Pulmonary artery endothelial cell (primary cell): Measurements from ENCODE around the gene MRM2. TPM values are rescaled to one million over a fixed set of nuclear protein-coding genes. Genes with fewer than 3 reads are reported as not detected.

Experiments used
- DNase-seq: peaks from one replicate; pipeline ENCODE4 v3.0.0-alpha.2; 2011; ENCODE audit warnings: low read depth, low spot score
- total RNA-seq: library from RNA; depleted of rRNA; stranded (reverse); fragments of >200 nt; gene quantifications from 2 replicates; pipeline ENCODE4 v1.2.3, GENCODE V29; 2014

MRM2 gene
- total RNA-seq, 1 donor from 2014 or later: 17.8 TPM

GRCh38 chr7:2247141-2247995 is 5.4 kb upstream of the MRM2 start:
- DNase-seq: no peak

DNA sequence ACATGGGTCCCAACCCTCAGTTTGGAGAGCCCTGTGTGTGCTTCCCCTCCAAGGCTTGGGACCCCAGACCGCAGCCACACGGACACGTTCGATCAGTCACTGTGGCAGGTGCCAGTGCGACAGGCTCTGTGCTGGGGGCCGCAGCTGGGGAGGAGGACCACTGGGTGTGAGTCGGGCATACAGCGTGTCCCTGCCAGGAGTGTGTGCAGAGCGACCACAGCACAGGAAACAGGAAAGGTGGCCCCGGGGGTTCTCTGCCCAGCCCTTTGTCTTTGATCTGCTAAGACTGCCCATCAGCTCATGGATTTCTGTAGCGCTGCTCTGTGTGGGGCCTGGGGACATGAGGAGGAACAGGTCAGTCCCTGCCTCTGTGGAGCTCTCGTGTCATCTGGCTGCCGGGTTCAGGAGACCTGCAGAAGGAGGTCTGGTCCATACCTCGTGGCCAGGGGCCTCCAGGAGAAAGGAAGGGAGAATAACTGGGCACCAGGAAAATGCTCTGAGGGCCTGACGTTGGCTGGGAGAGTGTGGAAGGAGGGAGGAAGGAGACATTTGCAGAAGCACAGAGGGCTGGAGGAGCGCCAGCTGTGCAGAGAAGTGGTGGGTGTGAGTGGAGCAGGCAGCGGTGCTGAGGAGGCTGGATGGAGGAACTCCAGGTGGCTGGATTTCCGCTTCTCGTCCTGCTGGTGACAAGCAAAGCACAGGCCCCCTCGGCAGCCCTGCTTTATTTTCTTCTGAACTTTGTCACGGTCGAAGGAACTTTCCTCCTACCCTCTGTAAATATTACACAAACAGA is 4.1 kb upstream of the MRM2 start:
- no peak for DNase-seq

DNA sequence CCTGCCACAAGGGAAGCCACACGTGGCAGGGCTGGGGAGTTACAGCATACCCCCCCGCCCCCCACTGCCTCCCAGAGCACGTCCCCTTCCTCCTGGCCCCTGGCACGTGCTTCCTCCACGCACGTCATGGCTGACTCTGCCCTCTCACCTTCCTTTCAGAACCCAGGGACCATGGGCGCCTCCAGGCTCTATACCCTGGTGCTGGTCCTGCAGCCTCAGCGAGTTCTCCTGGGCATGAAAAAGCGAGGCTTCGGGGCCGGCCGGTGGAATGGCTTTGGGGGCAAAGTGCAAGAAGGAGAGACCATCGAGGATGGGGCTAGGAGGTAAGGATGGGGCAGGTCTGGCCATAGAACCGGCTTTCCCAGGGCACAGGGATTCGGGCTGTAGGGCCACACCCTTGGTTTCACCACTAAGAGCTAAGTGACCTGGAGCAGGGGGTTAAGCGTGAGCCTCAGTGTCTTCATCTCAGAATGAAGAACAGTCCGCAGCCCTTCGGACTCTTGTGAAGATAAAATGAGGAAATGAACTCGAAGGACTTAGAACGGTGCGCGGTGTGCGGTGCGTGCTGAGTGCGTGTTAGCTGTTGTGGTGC is 2.5 kb upstream of the MRM2 start:
- no peak for DNase-seq

GRCh38 chr7:2243458-2243857 is 1.5 kb upstream of the MRM2 start:
- no peak for DNase-seq

DNA sequence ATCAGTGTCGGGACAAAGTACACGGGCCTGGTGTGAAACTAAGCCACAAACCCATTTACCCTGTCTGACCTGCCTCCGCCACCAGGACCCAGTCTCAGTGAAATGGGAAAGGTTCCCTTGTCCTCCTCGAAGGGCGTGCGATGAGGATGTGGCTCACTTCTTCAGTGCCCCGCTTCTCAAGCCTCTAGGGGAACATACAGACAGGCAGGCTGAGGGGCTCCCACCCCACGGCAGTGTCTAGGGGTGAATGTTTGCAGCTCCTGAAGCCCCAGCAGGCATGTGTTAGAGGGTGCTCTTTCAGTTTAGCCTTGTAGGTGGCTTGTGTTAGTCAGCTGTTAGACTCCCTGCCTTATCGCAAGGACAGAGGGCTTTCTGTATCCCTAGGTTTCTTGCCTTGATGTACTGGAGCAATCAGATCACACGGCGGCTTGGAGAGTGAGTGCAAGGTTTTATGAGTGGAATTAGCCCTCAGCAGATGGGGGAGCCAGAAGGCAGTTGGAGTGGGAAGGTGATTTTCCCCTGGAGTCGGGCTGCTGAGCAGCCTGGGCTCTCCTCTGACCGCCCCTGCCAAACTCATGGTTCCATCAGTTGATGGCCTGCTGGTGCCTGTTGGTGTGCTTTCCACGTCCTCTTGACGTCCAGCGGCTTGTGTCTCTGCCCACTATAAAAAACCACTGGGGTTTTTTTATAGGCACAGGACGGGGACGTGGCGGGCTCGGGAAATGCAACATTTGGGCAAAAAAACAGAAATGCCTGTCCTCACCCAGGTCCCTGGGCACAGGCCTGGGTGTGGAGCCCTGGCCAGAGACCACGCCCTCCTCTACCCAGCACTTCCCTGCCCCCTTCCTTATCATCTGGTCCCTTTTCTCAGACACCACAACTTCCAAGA is 780 bp upstream of the MRM2 start:
- DNase-seq: no peak

DNA sequence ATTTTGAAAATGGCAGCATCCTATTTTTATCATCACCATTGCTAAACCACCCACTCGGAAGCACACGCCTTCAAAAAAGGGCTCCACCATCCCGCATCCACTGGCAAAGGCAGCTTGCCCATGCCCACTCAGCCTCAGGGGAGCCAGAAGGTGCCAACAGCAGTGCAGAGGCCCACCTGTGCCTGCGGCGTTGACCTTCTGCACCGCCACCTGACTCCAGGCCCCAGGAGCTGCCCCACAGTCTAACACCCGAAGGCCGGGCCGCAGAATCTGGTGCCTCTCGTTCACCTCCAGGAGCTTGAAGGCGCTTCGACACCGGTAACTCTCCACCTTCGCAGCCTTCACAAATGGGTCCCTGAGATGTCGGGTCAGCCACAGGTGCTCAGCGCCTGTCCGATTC is 2.8 kb downstream of the MRM2 start:
- DNase-seq: no peak

- DNase-seq: no peak
Observed at GRCh38 chr7:2237109-2237602, 4.8 kb downstream of the MRM2 start.

GRCh38 chr7:2233926-2234325 is 8.1 kb downstream of the MRM2 start:
- DNase-seq: no peak

- peak; percentile 51 for DNase-seq
Observed at GRCh38 chr7:2232766-2233520, 9.1 kb downstream of the MRM2 start, which contains the start of gene MAD1L1. MAD1L1 (minus strand) TSS chr7:2232945; CDS start chr7:2230133, 2,812 bp downstream.

DNA sequence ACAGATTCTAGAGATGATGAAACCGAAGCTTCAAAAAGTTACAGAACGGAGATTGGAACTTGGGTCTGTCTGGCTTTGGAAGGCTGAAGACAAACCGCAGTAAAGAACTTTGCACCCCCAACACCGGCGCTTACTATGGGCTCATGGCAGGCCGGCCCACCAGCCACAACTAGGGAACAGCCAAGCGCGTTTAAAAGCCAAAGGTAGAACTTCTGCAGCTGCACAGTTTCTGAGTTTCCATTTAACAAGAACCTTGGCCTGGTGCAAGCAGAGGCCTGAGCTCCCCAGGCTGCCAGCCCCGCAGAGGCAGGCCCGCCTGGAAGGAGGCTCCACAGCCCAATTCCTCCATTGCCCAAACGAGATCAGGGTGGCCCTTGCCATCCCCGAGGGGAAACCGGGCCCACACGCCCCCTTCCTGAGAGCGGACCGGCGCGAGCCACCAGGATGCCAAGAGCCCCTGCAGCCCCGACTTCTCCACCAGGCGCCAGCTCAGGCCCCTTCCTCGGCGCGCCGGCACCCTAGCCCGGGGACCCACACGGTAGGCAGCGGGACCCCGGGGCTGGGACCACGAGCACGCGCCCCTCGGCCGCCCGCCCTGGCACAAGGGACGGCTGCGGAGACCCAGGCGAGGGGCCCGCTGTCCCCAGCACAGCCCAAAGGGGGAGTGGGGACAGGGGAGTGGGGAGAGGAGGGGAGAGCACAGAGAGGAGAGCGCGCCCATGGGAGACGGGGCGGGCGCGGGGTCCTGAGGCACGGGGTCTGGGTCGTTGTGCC is 9.8 kb downstream of the MRM2 start:
- DNase-seq: no peak

DNA sequence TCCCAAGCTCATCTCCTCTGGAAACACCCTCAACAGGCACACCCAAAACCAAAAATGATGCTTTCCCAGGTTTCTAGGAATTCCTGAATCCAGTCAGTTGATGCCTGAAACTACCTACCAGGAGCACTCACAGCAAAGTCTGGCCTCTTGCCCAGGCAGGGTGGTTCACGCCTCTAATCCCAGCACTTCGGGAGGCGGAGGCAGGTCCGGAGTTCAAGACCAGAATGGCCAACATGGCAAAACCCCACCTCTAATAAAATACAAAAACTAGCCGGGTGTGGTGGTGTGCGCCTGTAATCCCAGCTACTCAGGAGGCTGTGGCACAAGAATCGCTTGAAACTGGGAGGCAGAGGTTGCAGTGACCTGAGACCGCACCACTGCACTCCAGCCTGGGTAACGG is 11.1 kb downstream of the MRM2 start:
- no peak for DNase-seq

GRCh38 chr7:2230226-2230625 is 11.8 kb downstream of the MRM2 start:
- no peak for DNase-seq

GRCh38 chr7:2229467-2229866 is 12.5 kb downstream of the MRM2 start:
- DNase-seq: no peak

GRCh38 chr7:2228921-2229320 is 13.1 kb downstream of the MRM2 start:
- no peak for DNase-seq

GRCh38 chr7:2227699-2228098 is 14.3 kb downstream of the MRM2 start:
- DNase-seq: no peak

DNA sequence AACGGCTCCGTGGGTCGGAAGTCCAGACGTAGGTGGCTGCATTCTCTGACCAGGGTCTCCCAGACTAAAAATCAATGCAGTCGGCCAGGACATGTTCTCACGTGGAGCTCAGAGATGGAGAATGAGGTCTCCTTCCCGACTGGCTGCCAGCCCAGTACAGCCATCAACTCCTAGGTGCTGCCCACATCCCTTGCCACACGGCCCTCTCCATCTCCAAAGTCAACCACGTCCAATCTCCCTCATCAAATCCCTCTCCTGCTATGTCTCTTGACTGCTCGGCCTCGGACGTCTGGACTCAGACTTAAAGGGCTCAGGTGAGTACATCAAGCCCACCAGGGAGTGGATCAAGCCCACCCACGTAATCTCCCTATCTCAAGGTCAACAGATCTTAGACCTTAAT is 16.2 kb downstream of the MRM2 start:
- no peak for DNase-seq

- DNase-seq: no peak
Observed at GRCh38 chr7:2225336-2225735, 16.7 kb downstream of the MRM2 start.

DNA sequence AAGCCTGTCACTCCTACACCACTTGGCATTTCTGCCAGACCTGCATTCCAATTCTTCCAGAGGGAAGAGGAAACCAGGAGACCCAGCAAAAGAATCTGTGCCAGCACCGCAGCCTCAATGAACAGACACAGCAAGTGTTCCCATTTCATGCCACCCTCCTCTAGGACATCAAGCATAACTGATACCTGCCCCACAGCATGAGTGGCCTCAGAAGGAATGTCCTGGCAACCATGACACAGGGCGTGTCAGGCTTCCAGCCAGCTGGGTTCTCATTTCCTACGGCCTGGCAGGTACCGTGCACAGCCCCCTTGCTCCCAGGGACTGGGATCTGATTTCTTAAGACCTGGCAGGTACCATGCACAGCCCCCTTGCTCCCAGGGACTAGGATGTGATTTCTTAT is 17.1 kb downstream of the MRM2 start:
- no peak for DNase-seq

DNA sequence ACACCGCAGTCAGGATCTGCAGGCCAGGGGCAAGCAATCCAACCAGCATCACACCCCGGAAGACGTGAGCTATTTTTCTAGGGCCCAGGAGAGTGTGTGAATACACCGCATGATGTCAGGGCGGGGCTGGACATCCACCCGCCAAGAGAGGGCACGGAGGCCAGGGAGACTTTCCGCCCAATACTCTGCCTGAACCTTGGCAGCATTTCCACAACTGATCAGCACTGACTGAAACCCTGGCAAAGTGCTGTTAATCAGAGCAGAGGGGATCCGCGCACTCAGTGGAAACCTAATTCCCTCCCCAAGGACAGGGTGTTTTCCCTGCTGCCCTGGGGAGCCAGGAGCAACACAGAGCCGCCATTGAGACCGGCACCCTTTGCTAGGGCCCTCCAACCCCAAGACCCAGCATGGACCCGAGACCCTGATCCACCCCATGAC is 17.5 kb downstream of the MRM2 start:
- no peak for DNase-seq
